SU-DHL-6 (cell line): ENCODE measurements around the gene BZW2.

Source experiments
- CTCF ChIP-seq: fragments of 200-600 bp; sonication (generic); IDR thresholded peaks from one replicate; pipeline ENCODE4 v1.5.1; 2017; ENCODE audit warnings: antibody characterized with exemption, mild to moderate bottlenecking, low read length, moderate library complexity; ENCODE audit not compliant: insufficient read depth, poor library complexity, severe bottlenecking
- EZH2phosphoT487 ChIP-seq: fragments of 200-600 bp; sonication (generic), shearing (Covaris generic); conservative IDR thresholded peaks from 2 replicates; pipeline ENCODE4 v1.6.1; 2018; ENCODE audit warnings: mild to moderate bottlenecking, antibody characterized with exemption, low read length, moderate library complexity, mixed read lengths

GRCh38 chr7:16728811-16729210 is 82.8 kb downstream of the BZW2 start:
- no peak for TF ChIP-seq CTCF
- TF ChIP-seq EZH2phosphoT487, result no peak
